ENCODE measurements around the gene UCHL5.
A peak's percentile ranks its signal among the peaks of the same experiment; 100 is the strongest.

Gene UCHL5, protein sequence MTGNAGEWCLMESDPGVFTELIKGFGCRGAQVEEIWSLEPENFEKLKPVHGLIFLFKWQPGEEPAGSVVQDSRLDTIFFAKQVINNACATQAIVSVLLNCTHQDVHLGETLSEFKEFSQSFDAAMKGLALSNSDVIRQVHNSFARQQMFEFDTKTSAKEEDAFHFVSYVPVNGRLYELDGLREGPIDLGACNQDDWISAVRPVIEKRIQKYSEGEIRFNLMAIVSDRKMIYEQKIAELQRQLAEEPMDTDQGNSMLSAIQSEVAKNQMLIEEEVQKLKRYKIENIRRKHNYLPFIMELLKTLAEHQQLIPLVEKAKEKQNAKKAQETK
- 22.2 to 69.8 (median 55.3) reads per million in 9 experiments for total RNA-seq

DNA sequence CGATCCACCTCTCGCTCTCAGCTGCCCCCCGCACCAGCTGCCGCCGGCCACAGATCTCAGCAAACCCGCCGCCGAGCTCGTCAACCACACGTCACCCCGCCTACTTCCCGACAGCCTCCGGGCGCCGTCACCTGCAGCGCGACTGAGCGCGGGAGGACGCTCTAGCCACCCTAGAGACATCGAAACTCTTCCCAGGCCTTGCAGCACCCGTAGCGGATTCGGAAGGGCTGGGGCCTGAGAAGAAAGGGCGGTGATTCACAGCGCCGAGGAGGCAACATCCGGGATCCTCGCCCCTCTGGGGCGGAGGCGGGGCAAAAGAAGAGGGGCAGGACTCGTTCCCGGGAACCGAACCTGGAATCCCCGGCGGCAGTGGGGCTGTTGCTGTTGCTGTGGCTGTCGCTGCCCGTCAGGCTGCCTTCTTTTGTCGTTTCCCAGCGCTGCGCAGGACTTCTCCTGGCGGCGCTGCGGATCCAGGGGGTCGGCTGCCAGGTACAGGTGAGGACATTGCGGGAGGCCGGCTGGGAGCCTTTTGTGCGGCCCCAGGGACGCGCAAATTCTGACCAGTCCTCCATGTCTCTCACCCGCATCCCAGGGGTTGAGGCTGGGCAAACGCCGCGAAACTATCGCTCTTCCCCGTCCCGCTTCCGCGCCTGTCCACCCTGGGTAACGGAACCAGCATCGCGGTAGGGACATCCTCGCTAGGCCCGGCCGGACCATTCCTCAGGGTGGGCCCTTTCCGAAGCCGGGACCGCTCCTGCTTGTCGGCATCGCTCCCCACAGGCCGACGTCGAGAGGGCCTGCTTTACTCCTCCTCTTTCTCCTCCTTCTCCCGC lies at the start of gene UCHL5, which contains the start of gene RO60:
Gene UCHL5, minus strand, starts transcription at position 79 of the 833 bp plus-strand sequence. CDS start 100 bp downstream, outside the sequence.
Gene RO60, plus strand, starts transcription at position 331 of the 833 bp plus-strand sequence. CDS start 9,443 bp downstream, outside the sequence.
- ATAC-seq (replicated peaks) (peak; percentile 90), DNase-seq (peak; percentile 90 to 91 (median 91))
- H3K4me1 Mint-ChIP-seq (ENCODE audit: low read depth in 2 of 2), result peaks cover 37 to 61% of the 10 kb centered on the region in 2 donors
- peaks cover 12% of the 10 kb centered on the region for H3K36me3 Mint-ChIP-seq (ENCODE audit: insufficient read depth)
- H3K9me3 Mint-ChIP-seq, result no peaks in the 10 kb centered on the region
- H3K4me3 Mint-ChIP-seq, result peak within 1 kb of the TSS; percentile 85 to 92
- no peaks in the 10 kb centered on the region for H3K27me3 Mint-ChIP-seq
- peak within 1 kb of the TSS; percentile 93 to 97 for H3K27ac Mint-ChIP-seq

- peaks cover 7 to 10% of the 10 kb centered on the region in 2 donors for H3K4me1 Mint-ChIP-seq (ENCODE audit: low read depth in 2 of 2)
- DNase-seq (no peak), ATAC-seq (replicated peaks) (no peak)
- H3K36me3 Mint-ChIP-seq (ENCODE audit: insufficient read depth), result peaks cover 3% of the 10 kb centered on the region
- H3K9me3 Mint-ChIP-seq, result no peaks in the 10 kb centered on the region
- H3K4me3 Mint-ChIP-seq, result no peak overlapping the region
- H3K27ac Mint-ChIP-seq, result no peak overlapping the region
- no peaks in the 10 kb centered on the region for H3K27me3 Mint-ChIP-seq
Measured at GRCh38 chr1:193108471-193108870, 49.3 kb upstream of the UCHL5 start.

- DNase-seq, result no peak
- Mint-ChIP-seq H3K27me3 (no peaks in the 10 kb centered on the region), H3K4me1 (ENCODE audit: low read depth in 2 of 2) (peaks cover 13 to 19% of the 10 kb centered on the region in 2 donors), H3K36me3 (ENCODE audit: insufficient read depth) (peaks cover 3% of the 10 kb centered on the region), H3K9me3 (no peaks in the 10 kb centered on the region), H3K4me3 (peak overlapping the region; percentile 86), H3K27ac (peak overlapping the region; percentile 67 to 75)
- no peak for ATAC-seq (replicated peaks)
Measured at GRCh38 chr1:193105821-193106177, 46.6 kb upstream of the UCHL5 start.

GRCh38 chr1:193104907-193105820 lies 46.0 kb upstream of the UCHL5 start, which contains the start of gene GLRX2:
GLRX2 (minus strand) TSS chr1:193105414; CDS start chr1:193105382, 32 bp downstream.
- no peaks in the 10 kb centered on the region for H3K9me3 Mint-ChIP-seq
- ATAC-seq (replicated peaks) (peak; percentile 92), DNase-seq (peak; percentile 36 to 44 (median 36))
- H3K4me1 Mint-ChIP-seq (ENCODE audit: low read depth in 2 of 2), result peaks cover 13 to 19% of the 10 kb centered on the region in 2 donors
- H3K27me3 Mint-ChIP-seq, result no peaks in the 10 kb centered on the region
- H3K36me3 Mint-ChIP-seq (ENCODE audit: insufficient read depth), result peaks cover 6% of the 10 kb centered on the region
- H3K27ac Mint-ChIP-seq, result peak within 1 kb of the TSS; percentile 67 to 86
- peak within 1 kb of the TSS; percentile 86 for H3K4me3 Mint-ChIP-seq

DNA sequence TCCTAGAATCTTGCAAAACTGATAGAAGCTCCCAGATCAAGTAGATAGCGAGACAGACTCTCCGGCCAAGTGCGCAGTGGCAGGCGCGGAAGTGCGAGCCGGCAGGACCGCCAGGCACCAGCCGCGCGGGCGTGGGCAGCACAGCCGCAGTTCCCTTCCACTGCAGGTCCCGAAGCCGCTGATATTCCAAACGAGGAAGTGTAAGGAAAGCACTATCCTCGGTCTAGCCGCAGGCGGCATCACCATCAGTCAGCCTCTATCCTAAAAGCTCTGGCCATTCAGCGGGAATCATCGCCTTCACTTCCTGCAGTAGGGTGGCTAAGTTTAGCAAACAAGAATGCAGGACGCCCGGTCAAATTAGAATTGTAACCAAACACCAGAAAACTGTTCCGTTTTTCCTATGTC lies 45.3 kb upstream of the UCHL5 start:
- ATAC-seq (replicated peaks) (peak; percentile 39), DNase-seq (no peak)
- H3K4me1 Mint-ChIP-seq (ENCODE audit: low read depth in 2 of 2), result peaks cover 13 to 19% of the 10 kb centered on the region in 2 donors
- no peaks in the 10 kb centered on the region for H3K9me3 Mint-ChIP-seq
- peak overlapping the region; percentile 86 for H3K4me3 Mint-ChIP-seq
- H3K27ac Mint-ChIP-seq, result peak overlapping the region; percentile 67 to 75
- peaks cover 11% of the 10 kb centered on the region for H3K36me3 Mint-ChIP-seq (ENCODE audit: insufficient read depth)
- H3K27me3 Mint-ChIP-seq, result no peaks in the 10 kb centered on the region

DNA sequence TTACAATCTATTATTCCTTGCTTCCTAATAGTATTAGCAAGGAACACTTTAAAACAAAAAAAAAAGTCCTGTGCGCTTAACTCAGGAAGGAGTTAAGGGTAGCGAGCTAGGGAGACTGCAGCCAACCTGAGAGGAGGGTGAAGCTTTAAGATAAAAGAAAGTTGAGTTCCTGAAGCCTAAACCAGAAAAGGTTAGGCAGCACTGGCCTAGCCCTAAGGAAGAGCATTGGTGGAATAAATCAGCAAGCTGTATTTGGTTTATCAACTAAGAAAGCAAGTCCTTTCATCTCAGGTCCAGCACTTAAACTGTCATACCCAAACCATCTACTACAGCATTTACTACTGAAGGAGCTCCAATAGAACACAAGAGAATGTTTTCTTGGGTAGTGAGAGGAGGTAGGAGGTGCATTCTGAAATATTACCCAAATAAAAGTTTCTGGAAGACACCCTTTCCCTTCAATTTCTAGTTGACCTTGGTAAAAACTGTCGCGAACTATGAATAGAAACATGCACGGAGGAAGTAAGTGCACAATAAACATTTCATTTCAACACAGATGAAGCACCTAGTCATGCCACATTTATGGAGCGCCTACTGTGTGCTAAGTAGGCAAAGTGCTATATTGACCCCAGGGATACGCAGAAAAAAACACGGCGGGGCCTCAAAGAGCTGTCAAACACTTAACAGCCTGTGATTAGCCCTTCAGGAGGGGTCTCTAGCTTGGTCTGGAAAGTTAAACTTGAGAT lies 44.8 kb upstream of the UCHL5 start:
- Mint-ChIP-seq H3K27me3 (no peaks in the 10 kb centered on the region), H3K4me3 (peak overlapping the region; percentile 86), H3K4me1 (ENCODE audit: low read depth in 2 of 2) (peaks cover 13 to 19% of the 10 kb centered on the region in 2 donors), H3K36me3 (ENCODE audit: insufficient read depth) (peaks cover 17% of the 10 kb centered on the region), H3K27ac (peak overlapping the region; percentile 67 to 86), H3K9me3 (no peaks in the 10 kb centered on the region)
- ATAC-seq (replicated peaks) (no peak), DNase-seq (no peak)

GRCh38 chr1:193102662-193103061 lies 43.5 kb upstream of the UCHL5 start:
- Mint-ChIP-seq H3K9me3 (no peaks in the 10 kb centered on the region), H3K36me3 (ENCODE audit: insufficient read depth) (peaks cover 21% of the 10 kb centered on the region), H3K4me1 (ENCODE audit: low read depth in 2 of 2) (peaks cover 13 to 23% of the 10 kb centered on the region in 2 donors), H3K4me3 (peak overlapping the region in 1 of 2 donors; percentile 86), H3K27me3 (no peaks in the 10 kb centered on the region), H3K27ac (no peak overlapping the region)
- DNase-seq (no peak), ATAC-seq (replicated peaks) (no peak)

DNA sequence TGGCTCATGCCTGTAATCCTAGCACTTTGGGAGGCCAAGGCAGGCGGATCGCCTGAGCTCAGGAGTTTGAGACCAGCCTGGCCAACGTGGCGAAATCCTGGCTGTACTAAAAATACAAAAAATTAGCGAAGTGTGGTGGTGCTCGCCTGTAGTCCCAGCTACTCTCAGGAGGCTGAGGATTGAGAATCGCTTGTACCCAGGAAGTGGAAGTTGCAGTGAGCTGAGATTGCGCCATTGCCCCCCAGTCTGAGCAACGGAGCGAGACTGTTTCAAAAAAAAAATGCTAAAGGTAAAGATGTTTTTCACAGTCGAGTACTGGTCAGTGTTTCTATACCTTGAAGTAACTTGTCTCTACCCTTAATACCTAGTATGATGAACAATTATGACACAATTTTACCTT lies 35.0 kb upstream of the UCHL5 start:
- no peak for ATAC-seq (replicated peaks)
- Mint-ChIP-seq H3K9me3 (no peaks in the 10 kb centered on the region), H3K27me3 (no peaks in the 10 kb centered on the region), H3K27ac (no peak overlapping the region), H3K4me1 (ENCODE audit: low read depth in 2 of 2) (peaks cover 0 to 7% of the 10 kb centered on the region in 2 donors), H3K36me3 (ENCODE audit: insufficient read depth) (peaks cover 29% of the 10 kb centered on the region), H3K4me3 (no peak overlapping the region)
- no peak for DNase-seq

- H3K27ac Mint-ChIP-seq, result no peak overlapping the region
- no peaks in the 10 kb centered on the region for H3K27me3 Mint-ChIP-seq
- H3K36me3 Mint-ChIP-seq (ENCODE audit: insufficient read depth), result peaks cover 21% of the 10 kb centered on the region
- DNase-seq (no peak), ATAC-seq (replicated peaks) (no peak)
- no peaks in the 10 kb centered on the region for H3K4me1 Mint-ChIP-seq (ENCODE audit: low read depth in 2 of 2)
- no peaks in the 10 kb centered on the region for H3K9me3 Mint-ChIP-seq
- H3K4me3 Mint-ChIP-seq, result no peak overlapping the region
Measured at GRCh38 chr1:193090865-193091264, 31.7 kb upstream of the UCHL5 start.

DNA sequence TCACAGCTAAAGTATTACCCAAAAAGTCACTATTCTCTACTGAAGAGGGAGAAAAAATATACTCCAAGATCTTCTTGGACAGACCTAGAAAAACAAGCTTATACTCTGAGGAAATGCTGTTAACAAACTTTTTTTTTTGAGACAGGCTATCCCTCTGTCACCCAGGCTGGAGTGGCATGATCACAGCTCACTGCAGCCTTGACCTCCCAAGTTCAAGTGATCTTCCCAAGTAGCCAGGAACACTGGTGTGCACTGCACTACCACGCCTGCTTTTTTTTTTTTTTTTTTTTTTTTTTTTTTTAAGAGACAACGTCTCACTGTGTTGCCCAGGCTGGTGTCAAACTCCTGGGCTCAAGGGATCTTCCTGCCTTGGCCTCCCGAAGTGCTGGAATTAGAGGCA lies 28.7 kb upstream of the UCHL5 start:
- Mint-ChIP-seq H3K9me3 (no peaks in the 10 kb centered on the region), H3K4me3 (no peak overlapping the region), H3K27me3 (no peaks in the 10 kb centered on the region), H3K36me3 (ENCODE audit: insufficient read depth) (peaks cover 40% of the 10 kb centered on the region), H3K27ac (no peak overlapping the region), H3K4me1 (ENCODE audit: low read depth in 2 of 2) (no peaks in the 10 kb centered on the region)
- DNase-seq (no peak), ATAC-seq (replicated peaks) (no peak)

- H3K9me3 Mint-ChIP-seq, result no peaks in the 10 kb centered on the region
- ATAC-seq (replicated peaks) (no peak), DNase-seq (no peak)
- H3K36me3 Mint-ChIP-seq (ENCODE audit: insufficient read depth), result peaks cover 52% of the 10 kb centered on the region
- no peaks in the 10 kb centered on the region for H3K27me3 Mint-ChIP-seq
- H3K4me1 Mint-ChIP-seq (ENCODE audit: low read depth in 2 of 2), result no peaks in the 10 kb centered on the region
- peak overlapping the region in 1 of 2 donors; percentile 77 for H3K27ac Mint-ChIP-seq
- no peak overlapping the region for H3K4me3 Mint-ChIP-seq
Measured at GRCh38 chr1:193086342-193086741, 27.2 kb upstream of the UCHL5 start.

GRCh38 chr1:193085263-193085662 lies 26.1 kb upstream of the UCHL5 start:
- DNase-seq (no peak), ATAC-seq (replicated peaks) (no peak)
- Mint-ChIP-seq H3K27me3 (no peaks in the 10 kb centered on the region), H3K9me3 (no peaks in the 10 kb centered on the region), H3K4me1 (ENCODE audit: low read depth in 2 of 2) (no peaks in the 10 kb centered on the region), H3K4me3 (no peak overlapping the region), H3K36me3 (ENCODE audit: insufficient read depth) (peaks cover 63% of the 10 kb centered on the region), H3K27ac (no peak overlapping the region)

Measured in effector memory CD8-positive, alpha-beta T cell (primary cell).